ENCODE measurements around the gene SPTBN1. TPM values are rescaled to one million over a fixed set of nuclear protein-coding genes. Genes with fewer than 3 reads are reported as not detected.
A peak's percentile ranks its signal among the peaks of the same experiment; 100 is the strongest.

The SPTBN1 gene
- total and polyA plus RNA-seq, 9 of the 15 experiments (the other 6 are each of a cell fraction or from before 2014, with no cell fraction given) = 8.9 to 66.8 (median 31.4) TPM

DNA sequence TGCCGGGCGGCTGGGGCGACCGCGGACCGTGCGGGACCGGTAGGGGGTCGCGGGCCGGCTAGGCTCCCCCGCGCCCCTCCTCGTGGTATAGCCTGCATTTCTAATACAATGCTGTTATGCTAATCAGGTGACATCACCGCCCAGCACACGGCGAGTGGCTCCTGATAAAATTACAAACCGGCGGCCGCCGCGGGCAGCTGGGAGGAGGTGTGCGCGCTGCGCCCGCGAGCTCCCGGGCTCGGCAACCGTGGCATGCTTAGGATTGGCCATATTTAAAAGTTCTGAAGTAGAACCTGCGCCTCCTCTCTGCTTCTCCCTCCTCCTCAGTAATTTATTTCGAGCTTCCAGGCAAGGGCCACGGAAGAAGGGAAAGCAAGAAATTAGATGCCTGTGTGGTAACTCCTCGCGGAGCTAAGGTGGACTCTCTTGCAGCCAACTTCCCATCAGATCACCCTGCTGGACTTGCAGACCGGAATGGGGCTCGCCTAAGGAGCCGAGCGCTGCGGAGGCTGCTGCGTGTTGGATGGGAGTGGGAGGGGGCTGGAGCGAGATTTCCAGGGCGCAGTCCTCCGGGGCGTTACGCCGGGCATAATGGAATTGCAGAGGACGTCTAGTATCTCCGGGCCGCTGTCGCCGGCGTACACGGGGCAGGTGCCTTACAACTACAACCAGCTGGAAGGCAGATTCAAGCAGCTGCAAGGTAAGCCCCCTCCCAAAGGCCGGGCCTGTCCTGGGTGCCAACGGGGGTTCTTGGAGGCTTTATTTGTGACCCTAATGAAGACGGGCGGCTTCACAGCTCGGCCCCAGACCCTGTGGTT, 102.3 kb downstream of the SPTBN1 start (continued):
- TF ChIP-seq, protein P1, sequence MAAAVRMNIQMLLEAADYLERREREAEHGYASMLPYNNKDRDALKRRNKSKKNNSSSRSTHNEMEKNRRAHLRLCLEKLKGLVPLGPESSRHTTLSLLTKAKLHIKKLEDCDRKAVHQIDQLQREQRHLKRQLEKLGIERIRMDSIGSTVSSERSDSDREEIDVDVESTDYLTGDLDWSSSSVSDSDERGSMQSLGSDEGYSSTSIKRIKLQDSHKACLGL (CRISPR knock-in tag; IDR thresholded peaks at IDR 0.05; ENCODE audit: borderline replicate concordance, poor library complexity, severe bottlenecking) = peak; percentile 9
- TF ChIP-seq SMC3 (conservative IDR thresholded peaks at IDR 0.05; ENCODE audit: insufficient read depth, low read depth, low read length) (no peak), CEBPG (CRISPR knock-in tag; IDR thresholded peaks at IDR 0.05) (no peak), CEBPG (tag; conservative IDR thresholded peaks at IDR 0.05 in 1 of 2, IDR thresholded peaks at IDR 0.05 in 1 of 2) (no peak), BCOR (IDR thresholded peaks at IDR 0.05) (0 out of 2 replicates have a peak, but pooled peaks have one; percentile 33), SMARCA5 (IDR thresholded peaks at IDR 0.05) (no peak), RNF2 (IDR thresholded peaks at IDR 0.05) (no peak), NBN (IDR thresholded peaks at IDR 0.05; ENCODE audit: low read depth) (0 out of 2 replicates have a peak, but pooled peaks have one; percentile 23), HDAC2 (IDR thresholded peaks at IDR 0.05) (peak; percentile 23; the same call in 1 of the 2 replicates), EGR1 (conservative IDR thresholded peaks at IDR 0.05) (no peak)
- TF ChIP-seq, protein P2, sequence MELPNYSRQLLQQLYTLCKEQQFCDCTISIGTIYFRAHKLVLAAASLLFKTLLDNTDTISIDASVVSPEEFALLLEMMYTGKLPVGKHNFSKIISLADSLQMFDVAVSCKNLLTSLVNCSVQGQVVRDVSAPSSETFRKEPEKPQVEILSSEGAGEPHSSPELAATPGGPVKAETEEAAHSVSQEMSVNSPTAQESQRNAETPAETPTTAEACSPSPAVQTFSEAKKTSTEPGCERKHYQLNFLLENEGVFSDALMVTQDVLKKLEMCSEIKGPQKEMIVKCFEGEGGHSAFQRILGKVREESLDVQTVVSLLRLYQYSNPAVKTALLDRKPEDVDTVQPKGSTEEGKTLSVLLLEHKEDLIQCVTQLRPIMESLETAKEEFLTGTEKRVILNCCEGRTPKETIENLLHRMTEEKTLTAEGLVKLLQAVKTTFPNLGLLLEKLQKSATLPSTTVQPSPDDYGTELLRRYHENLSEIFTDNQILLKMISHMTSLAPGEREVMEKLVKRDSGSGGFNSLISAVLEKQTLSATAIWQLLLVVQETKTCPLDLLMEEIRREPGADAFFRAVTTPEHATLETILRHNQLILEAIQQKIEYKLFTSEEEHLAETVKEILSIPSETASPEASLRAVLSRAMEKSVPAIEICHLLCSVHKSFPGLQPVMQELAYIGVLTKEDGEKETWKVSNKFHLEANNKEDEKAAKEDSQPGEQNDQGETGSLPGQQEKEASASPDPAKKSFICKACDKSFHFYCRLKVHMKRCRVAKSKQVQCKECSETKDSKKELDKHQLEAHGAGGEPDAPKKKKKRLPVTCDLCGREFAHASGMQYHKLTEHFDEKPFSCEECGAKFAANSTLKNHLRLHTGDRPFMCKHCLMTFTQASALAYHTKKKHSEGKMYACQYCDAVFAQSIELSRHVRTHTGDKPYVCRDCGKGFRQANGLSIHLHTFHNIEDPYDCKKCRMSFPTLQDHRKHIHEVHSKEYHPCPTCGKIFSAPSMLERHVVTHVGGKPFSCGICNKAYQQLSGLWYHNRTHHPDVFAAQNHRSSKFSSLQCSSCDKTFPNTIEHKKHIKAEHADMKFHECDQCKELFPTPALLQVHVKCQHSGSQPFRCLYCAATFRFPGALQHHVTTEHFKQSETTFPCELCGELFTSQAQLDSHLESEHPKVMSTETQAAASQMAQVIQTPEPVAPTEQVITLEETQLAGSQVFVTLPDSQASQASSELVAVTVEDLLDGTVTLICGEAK (IDR thresholded peaks at IDR 0.05) = no peak
- TF ChIP-seq, protein P2 (CRISPR knock-in tag; IDR thresholded peaks at IDR 0.05) = peak; percentile 43; the same call in 1 of the 2 replicates
- TF ChIP-seq, protein P3, sequence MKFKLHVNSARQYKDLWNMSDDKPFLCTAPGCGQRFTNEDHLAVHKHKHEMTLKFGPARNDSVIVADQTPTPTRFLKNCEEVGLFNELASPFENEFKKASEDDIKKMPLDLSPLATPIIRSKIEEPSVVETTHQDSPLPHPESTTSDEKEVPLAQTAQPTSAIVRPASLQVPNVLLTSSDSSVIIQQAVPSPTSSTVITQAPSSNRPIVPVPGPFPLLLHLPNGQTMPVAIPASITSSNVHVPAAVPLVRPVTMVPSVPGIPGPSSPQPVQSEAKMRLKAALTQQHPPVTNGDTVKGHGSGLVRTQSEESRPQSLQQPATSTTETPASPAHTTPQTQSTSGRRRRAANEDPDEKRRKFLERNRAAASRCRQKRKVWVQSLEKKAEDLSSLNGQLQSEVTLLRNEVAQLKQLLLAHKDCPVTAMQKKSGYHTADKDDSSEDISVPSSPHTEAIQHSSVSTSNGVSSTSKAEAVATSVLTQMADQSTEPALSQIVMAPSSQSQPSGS (CRISPR knock-in tag; IDR thresholded peaks at IDR 0.05) = no peak
- TF ChIP-seq, protein P4, sequence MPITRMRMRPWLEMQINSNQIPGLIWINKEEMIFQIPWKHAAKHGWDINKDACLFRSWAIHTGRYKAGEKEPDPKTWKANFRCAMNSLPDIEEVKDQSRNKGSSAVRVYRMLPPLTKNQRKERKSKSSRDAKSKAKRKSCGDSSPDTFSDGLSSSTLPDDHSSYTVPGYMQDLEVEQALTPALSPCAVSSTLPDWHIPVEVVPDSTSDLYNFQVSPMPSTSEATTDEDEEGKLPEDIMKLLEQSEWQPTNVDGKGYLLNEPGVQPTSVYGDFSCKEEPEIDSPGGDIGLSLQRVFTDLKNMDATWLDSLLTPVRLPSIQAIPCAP (CRISPR knock-in tag; IDR thresholded peaks at IDR 0.05; ENCODE audit: borderline replicate concordance) = no peak
- TF ChIP-seq, protein P5, sequence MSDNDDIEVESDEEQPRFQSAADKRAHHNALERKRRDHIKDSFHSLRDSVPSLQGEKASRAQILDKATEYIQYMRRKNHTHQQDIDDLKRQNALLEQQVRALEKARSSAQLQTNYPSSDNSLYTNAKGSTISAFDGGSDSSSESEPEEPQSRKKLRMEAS (CRISPR knock-in tag; IDR thresholded peaks at IDR 0.05) = no peak; the same call in 1 of the 2 replicates

All from K562 (cell line).